Keratinocyte (primary cell): ENCODE measurements around the gene INHBB. TPM values are rescaled to one million over a fixed set of nuclear protein-coding genes. Genes with fewer than 3 reads are reported as not detected.

Source experiments
- DNase-seq: peaks from one replicate; pipeline ENCODE4 v3.0.0-alpha.2; 2011; ENCODE audit warnings: low read depth, missing footprints, low spot score
- FAIRE-seq: peaks from 2 replicates; lab custom pipeline; 2011; peaks lifted over from hg19 to GRCh38; lab: Jason Lieb, UNC
- H2AFZ ChIP-seq: 2 replicates; pipeline ENCODE4 v1.6.0; 2012; ENCODE audit warnings: low read length, control low read depth, inconsistent platforms; ENCODE audit not compliant: control insufficient read depth
- H3K27ac ChIP-seq: 2 replicates; pipeline ENCODE4 v1.5.1; 2011; ENCODE audit warnings: low read length; ENCODE audit not compliant: control insufficient read depth, insufficient read depth
- H3K27me3 ChIP-seq: 3 replicates; pipeline ENCODE4 v1.6.0; 2011; ENCODE audit warnings: low read length; ENCODE audit not compliant: control insufficient read depth, insufficient read depth; ENCODE audit errors: extremely low read depth
- H3K36me3 ChIP-seq, 2 experiments: 2 replicates in 1 of 2; 3 replicates in 1 of 2; pipeline ENCODE4 v1.5.1; 2011; ENCODE audit warnings: low read length in 2 of 2, mild to moderate bottlenecking in 1 of 2; ENCODE audit not compliant: control insufficient read depth in 2 of 2, insufficient read depth in 2 of 2; ENCODE audit errors: extremely low read depth in 1 of 2
- H3K4me1 ChIP-seq: 3 replicates; pipeline ENCODE4 v1.5.1; 2011; ENCODE audit warnings: low read length; ENCODE audit not compliant: control insufficient read depth, insufficient read depth; ENCODE audit errors: extremely low read depth
- H3K4me2 ChIP-seq: 3 replicates; pipeline ENCODE4 v1.6.0; 2011; ENCODE audit warnings: low read depth, low read length; ENCODE audit not compliant: control insufficient read depth, insufficient read depth; ENCODE audit errors: extremely low read depth
- H3K4me3 ChIP-seq, 3 experiments: fragments of 200-600 bp in 1 of 3; sonication (generic) in 1 of 3; 2 replicates in 2 of 3; 3 replicates in 1 of 3; pipeline ENCODE4 v1.5.1; 2011 to 2016; ENCODE audit warnings: low read length in 3 of 3, mild to moderate bottlenecking in 3 of 3, control low read depth in 2 of 3, inconsistent platforms in 1 of 3, low read depth in 1 of 3, mixed read lengths in 1 of 3, mixed run types in 1 of 3, moderate library complexity in 1 of 3; ENCODE audit not compliant: control insufficient read depth in 2 of 3, insufficient read depth in 2 of 3; ENCODE audit errors: extremely low read depth in 1 of 3
- H3K79me2 ChIP-seq: 2 replicates; pipeline ENCODE4 v1.6.0; 2012; ENCODE audit warnings: low read length; ENCODE audit not compliant: control insufficient read depth, insufficient read depth
- H3K9ac ChIP-seq: 3 replicates; pipeline ENCODE4 v1.6.0; 2011; ENCODE audit warnings: low read length; ENCODE audit not compliant: control insufficient read depth, insufficient read depth; ENCODE audit errors: extremely low read depth
- H3K9me1 ChIP-seq: 3 replicates; pipeline ENCODE4 v1.6.0; 2011; ENCODE audit warnings: low read length; ENCODE audit not compliant: control insufficient read depth, insufficient read depth; ENCODE audit errors: extremely low read depth
- H3K9me3 ChIP-seq: 2 replicates; pipeline ENCODE4 v1.5.1; 2012; ENCODE audit warnings: low read depth, low read length; ENCODE audit not compliant: control insufficient read depth
- H4K20me1 ChIP-seq: 3 replicates; pipeline ENCODE4 v1.6.0; 2011; ENCODE audit warnings: low read length; ENCODE audit not compliant: control insufficient read depth, insufficient read depth; ENCODE audit errors: extremely low read depth
- EZH2 ChIP-seq: IDR thresholded peaks from one replicate; pipeline ENCODE4 v1.6.1; 2012; ENCODE audit warnings: inconsistent platforms, mild to moderate bottlenecking, low read length, moderate library complexity
- dilution Hi-C: fragments of 300-500 bp; cut with MboI; formaldehyde crosslinking; loops from one replicate; pipeline ENCODE4 v1.7.0; 2020; ENCODE audit warnings: low sequenced_read_pairs; ENCODE audit not compliant: extremely low pct_ligation_motif_present
- polyA plus RNA-seq, 5 experiments: library from polyadenylated mRNA; depleted of rRNA in 3 of 5; stranded (reverse) in 3 of 5; stranded (forward) in 1 of 5; unstranded in 1 of 5; fragments of >200 nt; gene quantifications; 1 replicate in 1 of 5; 2 replicates in 3 of 5; 3 replicates in 1 of 5; pipeline versions ENCODE4 v1.2.1 to v1.2.3, GENCODE V29; 2011 to 2012; ENCODE audit warnings: missing spikeins in 2 of 5, low read depth in 1 of 5, low replicate concordance in 1 of 5
- TF ChIP-seq, protein P1 (sequence below), 3 experiments: IDR thresholded peaks in 1 of 3; conservative IDR thresholded peaks in 1 of 3; optimal IDR thresholded peaks in 1 of 3; 2 replicates in 2 of 3; 3 replicates in 1 of 3; pipeline versions ENCODE3 to v1.5.1; 2011; ENCODE audit warnings: low read length in 3 of 3, mild to moderate bottlenecking in 3 of 3, moderate library complexity in 2 of 3, control low read depth in 1 of 3, inconsistent platforms in 1 of 3; ENCODE audit not compliant: insufficient read depth in 2 of 3; ENCODE audit errors: extremely low read depth in 1 of 3

Gene INHBB
- polyA plus RNA-seq, 1 donor (not counting 4 experiments of a cell fraction or from before 2014, with no cell fraction given) = not detected

- Histone ChIP-seq H3K27me3 (peaks cover 6% of the 10 kb centered on the region), H4K20me1 (no peaks in the 10 kb centered on the region), H3K27ac (no peak overlapping the region), H3K4me1 (no peaks in the 10 kb centered on the region), H3K9me1 (no peaks in the 10 kb centered on the region), H3K36me3 (no peaks in the 10 kb centered on the region), H3K9ac (no peak overlapping the region), H3K79me2 (no peaks in the 10 kb centered on the region), H2AFZ (no peak overlapping the region), H3K4me3 (no peak overlapping the region), H3K9me3 (no peaks in the 10 kb centered on the region), H3K4me2 (no peak overlapping the region)
- no peak for TF ChIP-seq EZH2
- TF ChIP-seq, protein P1, sequence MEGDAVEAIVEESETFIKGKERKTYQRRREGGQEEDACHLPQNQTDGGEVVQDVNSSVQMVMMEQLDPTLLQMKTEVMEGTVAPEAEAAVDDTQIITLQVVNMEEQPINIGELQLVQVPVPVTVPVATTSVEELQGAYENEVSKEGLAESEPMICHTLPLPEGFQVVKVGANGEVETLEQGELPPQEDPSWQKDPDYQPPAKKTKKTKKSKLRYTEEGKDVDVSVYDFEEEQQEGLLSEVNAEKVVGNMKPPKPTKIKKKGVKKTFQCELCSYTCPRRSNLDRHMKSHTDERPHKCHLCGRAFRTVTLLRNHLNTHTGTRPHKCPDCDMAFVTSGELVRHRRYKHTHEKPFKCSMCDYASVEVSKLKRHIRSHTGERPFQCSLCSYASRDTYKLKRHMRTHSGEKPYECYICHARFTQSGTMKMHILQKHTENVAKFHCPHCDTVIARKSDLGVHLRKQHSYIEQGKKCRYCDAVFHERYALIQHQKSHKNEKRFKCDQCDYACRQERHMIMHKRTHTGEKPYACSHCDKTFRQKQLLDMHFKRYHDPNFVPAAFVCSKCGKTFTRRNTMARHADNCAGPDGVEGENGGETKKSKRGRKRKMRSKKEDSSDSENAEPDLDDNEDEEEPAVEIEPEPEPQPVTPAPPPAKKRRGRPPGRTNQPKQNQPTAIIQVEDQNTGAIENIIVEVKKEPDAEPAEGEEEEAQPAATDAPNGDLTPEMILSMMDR (optimal IDR thresholded peaks at IDR 0.05 in 1 of 3, IDR thresholded peaks at IDR 0.05 in 1 of 3, conservative IDR thresholded peaks at IDR 0.05 in 1 of 3; ENCODE audit: extremely low read depth in 1 of 3, insufficient read depth in 2 of 3, low read length in 3 of 3) = no peak
- dilution Hi-C loops = no loop called here
- no peak for DNase-seq
- FAIRE-seq = no peak
These were observed 27.5 kb downstream of the INHBB start for GRCh38 chr2:120373424-120373823.

DNA sequence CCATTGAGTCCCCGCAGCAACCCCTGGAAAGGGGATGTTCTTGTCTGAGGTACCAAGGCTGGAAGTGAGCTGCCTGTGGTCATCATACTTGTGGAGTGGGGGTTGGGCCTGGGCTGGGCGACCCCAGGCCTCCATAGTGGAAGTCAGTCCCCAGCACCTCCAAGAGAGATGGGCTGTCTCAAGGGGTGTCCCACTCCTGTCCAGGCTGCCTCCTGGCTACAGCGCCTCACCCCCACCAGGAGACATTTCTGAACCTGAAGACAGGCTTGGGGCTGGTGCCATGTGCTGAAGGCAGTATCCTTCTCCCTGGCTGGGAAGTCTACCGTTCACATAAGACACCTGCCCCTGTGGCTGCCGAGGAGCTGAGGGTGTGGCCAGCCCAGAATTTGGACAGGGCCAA lies 28.9 kb downstream of the INHBB start:
- Histone ChIP-seq H2AFZ (no peak overlapping the region), H3K9me1 (no peaks in the 10 kb centered on the region), H3K27ac (no peak overlapping the region), H3K27me3 (peaks cover 6% of the 10 kb centered on the region), H4K20me1 (no peaks in the 10 kb centered on the region), H3K9ac (no peak overlapping the region), H3K36me3 (no peaks in the 10 kb centered on the region), H3K4me1 (no peaks in the 10 kb centered on the region), H3K9me3 (no peaks in the 10 kb centered on the region), H3K4me3 (no peak overlapping the region), H3K79me2 (no peaks in the 10 kb centered on the region), H3K4me2 (no peak overlapping the region)
- no peak for TF ChIP-seq EZH2
- TF ChIP-seq, protein P1 (optimal IDR thresholded peaks at IDR 0.05 in 1 of 3, IDR thresholded peaks at IDR 0.05 in 1 of 3, conservative IDR thresholded peaks at IDR 0.05 in 1 of 3; ENCODE audit: extremely low read depth in 1 of 3, insufficient read depth in 2 of 3, low read length in 3 of 3) = no peak
- dilution Hi-C loops = no loop called here
- DNase-seq (no peak), FAIRE-seq (no peak)
